ENCODE measurements around the gene ATP6V1C2.
A peak's percentile ranks its signal among the peaks of the same experiment; 100 is the strongest.
"Not testable (repeated sequence)": the region's sequence is repeated elsewhere in the genome, so short reads cannot be mapped to it uniquely, and the experiment has no call there.

ATP6V1C2 gene

DNA sequence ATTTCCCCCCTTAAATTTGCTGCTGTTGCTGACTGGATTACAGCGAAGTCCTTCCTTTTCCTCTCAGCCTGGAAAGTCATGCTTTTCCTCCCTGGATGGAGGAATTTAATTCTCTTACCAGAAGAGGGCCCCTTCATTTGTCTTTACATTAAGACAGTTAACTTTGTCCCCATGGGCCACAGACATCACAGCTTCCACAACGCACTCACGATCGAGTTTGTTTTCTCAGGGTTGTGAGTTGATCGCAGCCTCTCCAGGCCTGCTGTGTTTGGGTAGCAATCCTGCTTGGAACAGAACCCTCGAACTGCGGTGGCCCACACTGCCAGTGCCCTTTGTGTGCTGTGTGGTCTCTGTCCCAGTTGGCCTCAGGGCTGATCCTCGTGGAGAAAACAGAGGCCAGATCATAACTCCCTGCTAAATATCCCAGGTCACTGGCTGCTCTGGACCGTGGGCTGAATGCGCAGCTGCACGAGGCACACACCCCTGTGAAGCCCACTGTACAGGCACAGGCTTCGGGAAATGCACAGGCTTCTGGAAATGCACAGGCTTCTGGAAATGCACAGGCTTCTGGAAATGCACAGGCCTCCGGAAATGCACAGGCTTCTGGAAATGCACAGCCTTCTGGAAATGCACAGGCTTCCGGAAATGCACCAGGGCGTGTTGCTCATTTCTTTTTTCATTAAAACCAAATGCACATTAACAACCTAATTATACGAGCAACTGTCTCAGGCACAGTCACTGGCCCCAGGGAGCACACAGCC is 93.3 kb downstream of the ATP6V1C2 start:
- DNase-seq, result no peak

DNA sequence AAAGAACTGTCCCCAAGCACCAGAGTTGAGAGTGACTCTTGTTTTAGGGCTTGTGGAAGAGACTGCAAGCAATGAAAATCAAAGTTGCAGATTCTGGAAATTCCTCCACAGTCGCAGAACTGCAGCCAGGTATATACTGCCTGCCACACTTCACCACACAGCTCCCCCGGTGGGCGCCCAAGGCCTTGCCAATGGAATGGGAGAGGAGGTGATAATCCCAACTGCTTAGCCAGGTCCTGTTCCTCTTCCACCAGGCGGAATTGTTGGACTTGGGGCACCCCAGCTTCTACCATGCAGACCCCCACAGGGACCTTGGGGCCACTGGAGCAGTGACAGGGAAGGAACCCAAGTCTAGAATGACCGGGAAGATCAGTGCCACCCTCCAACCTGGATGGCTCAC is 96.0 kb downstream of the ATP6V1C2 start:
- no peak for DNase-seq

- not testable (repeated sequence) for DNase-seq
Observed at GRCh38 chr2:10818305-10818704, 96.9 kb downstream of the ATP6V1C2 start.

- DNase-seq, result no peak
Observed at GRCh38 chr2:10818984-10819383, 97.6 kb downstream of the ATP6V1C2 start.

GRCh38 chr2:10819714-10820314 is 98.4 kb downstream of the ATP6V1C2 start:
- DNase-seq, result no peak

DNA sequence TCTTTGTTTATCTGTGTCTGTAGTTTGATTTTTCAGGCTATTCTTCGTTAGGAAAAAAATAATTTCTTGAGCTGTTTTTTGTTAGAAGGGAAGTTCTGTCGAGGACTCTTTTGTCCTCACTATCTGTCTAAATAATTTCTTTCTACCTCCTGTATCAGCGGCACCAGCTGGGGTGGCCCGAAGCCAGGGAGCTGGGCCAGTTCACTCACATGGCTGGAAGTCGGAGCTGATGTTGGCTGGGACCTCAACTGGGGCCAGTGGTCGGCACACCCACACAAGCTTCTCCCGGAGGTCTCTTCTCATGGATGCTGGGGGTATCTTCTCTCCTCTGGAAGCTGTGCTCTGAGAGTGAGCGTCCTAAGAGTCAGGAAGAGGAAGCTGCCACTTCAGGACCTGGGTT is 99.1 kb downstream of the ATP6V1C2 start:
- DNase-seq, result no peak

- no peak for DNase-seq
Observed at GRCh38 chr2:10820978-10821695, 99.7 kb downstream of the ATP6V1C2 start.

- DNase-seq, result no peak
Observed at GRCh38 chr2:10824191-10824590, 102.8 kb downstream of the ATP6V1C2 start.

DNA sequence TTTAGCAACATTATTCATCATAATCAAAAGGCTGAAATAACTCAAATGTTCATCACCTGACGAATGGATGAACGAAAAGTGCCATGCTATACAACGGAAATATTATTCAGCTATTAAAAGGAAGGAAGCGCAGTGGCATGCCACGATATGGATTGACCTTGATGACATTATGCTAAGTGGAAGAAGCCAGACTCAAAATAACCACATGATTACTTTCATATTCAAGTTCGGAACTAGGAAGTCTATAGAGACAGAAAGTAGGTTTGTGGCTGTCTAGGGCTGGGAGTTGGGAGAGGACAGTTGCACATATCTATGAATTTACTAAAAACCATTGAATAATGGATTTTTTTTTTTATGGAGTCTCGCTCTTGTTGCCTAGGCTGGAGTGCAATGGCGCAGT is 104.6 kb downstream of the ATP6V1C2 start:
- DNase-seq, result no peak

- no peak for DNase-seq
Observed at GRCh38 chr2:10826625-10827024, 105.2 kb downstream of the ATP6V1C2 start.

DNA sequence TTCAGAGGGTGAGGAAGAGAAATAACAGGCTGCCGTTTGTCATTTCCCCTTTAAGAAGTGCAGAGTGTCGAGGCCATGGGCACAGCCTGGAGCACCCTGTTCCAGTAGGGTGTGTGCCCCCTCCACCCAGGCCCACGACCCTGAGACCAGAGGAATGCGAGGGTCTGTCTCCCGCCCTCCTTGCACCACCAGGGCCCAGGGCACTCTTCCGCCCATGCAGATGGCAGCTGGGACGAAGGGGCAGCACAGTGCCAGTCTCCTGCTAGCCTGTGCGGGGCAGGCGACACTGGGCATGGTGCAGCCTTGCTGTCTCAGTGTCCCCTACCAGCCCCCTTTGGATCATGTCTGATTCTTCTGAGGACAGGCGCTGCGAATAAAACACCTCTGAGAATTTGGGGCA is 106.9 kb downstream of the ATP6V1C2 start:
- DNase-seq, result no peak

GRCh38 chr2:10829299-10829698 is 107.9 kb downstream of the ATP6V1C2 start:
- no peak for DNase-seq

- no peak for DNase-seq
Observed at GRCh38 chr2:10830203-10830602, 108.8 kb downstream of the ATP6V1C2 start.

- DNase-seq, result no peak
Observed at GRCh38 chr2:10830641-10831399, 109.4 kb downstream of the ATP6V1C2 start.

GRCh38 chr2:10831400-10831985 is 110.1 kb downstream of the ATP6V1C2 start:
- DNase-seq, result no peak

DNA sequence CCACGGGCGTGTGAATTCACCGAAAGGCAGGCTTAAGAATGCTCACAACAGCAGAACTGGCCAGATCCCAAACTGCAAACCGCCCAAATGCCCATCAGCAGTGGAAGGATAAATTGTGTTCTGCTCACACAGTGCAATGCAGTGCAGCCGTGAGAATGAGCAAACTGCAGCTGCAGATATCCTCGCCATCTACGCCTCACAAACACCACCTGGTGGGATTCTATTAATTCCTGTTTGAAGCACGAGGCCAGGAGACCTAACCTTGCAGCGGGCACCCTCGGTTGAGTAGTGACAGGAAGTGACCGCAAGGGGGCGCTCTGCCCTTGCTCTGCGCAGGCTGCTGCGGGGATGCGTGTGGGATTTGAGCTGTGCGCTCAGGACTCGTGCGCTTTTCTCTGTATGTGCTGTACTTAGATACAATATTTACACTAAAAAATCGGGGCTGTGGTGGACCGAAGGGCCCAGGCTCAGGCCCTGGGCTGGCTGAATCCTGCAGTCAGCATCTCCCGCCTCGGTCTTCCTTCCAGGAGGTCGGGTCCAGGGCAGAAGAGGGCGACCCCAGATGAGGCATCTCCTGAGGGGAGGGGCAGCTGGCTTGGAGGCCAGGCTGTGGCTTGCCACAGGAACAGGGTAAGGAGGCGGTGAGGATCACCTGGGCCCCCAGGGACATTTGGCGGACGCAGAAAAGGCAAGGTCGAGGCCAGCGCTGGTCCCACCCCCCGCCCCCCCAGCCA is 110.9 kb downstream of the ATP6V1C2 start:
- DNase-seq, result peak; percentile 75

DNA sequence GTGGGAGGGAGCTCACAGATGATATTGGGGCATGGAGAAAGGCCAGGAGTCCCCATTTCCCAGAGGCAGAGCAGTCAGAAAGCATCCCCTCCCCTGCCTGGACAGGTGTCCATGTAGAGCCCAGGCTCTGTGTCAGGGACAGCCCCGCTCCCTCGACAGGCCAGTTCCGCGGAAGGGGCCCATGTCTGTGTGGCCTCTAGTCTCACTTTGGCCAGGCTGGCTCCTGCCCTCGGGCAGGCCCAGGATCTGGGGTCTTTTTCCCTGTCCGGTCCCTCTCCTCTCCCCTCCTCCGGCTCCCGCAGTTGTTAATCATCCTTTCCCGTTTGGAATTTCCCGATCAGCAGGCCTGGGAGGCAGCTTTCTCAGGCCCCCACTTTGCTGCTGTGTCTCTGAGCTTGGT is 111.6 kb downstream of the ATP6V1C2 start:
- no peak for DNase-seq

- no peak for DNase-seq
Observed at GRCh38 chr2:10834068-10834655, 112.7 kb downstream of the ATP6V1C2 start.

Data from central memory CD4-positive, alpha-beta T cell (primary cell).